OCI-LY7 (cell line): ENCODE data around the gene OTUB1. TPM values are rescaled to one million over a fixed set of nuclear protein-coding genes. Genes with fewer than 3 reads are reported as not detected.
"Not testable (repeated sequence)": the region's sequence is repeated elsewhere in the genome, so short reads cannot be mapped to it uniquely, and the experiment has no call there.

Source experiments
- BruUV-seq: library from RNA; stranded (reverse); fragments of 400-500 nt; replicated peaks from 2 replicates; lab custom pipeline; 2021; lab: Mats Ljungman, UMichigan
- CTCF ChIA-PET: fragments of 300-600 bp; sonication (Branson Sonifier 250); formaldehyde crosslinking; loops from one replicate; lab custom pipeline; 2022; ENCODE audit warnings: antibody characterized with exemption; ENCODE audit not compliant: unreplicated experiment; lab: Charles Lee
- POLR2A ChIA-PET: fragments of 300-600 bp; sonication (Branson Sonifier 250); formaldehyde crosslinking; loops from one replicate; lab custom pipeline; 2022; ENCODE audit warnings: antibody characterized with exemption; lab: Charles Lee
- DNase-seq: peaks from one replicate; pipeline ENCODE4 v3.0.0-alpha.2; 2015; ENCODE audit warnings: low spot score
- H2AFZ ChIP-seq: fragments of 200-600 bp; sonication (generic), shearing (Covaris generic); 2 replicates; pipeline ENCODE4 v1.6.1; 2014; ENCODE audit warnings: mild to moderate bottlenecking, antibody characterized with exemption, low read length, moderate library complexity
- H3K27ac ChIP-seq: fragments of 200-600 bp; sonication (generic); 2 replicates; pipeline ENCODE4 v1.5.1; 2014; ENCODE audit warnings: mixed run types, low read depth, mild to moderate bottlenecking, moderate library complexity, low read length, inconsistent platforms; ENCODE audit not compliant: poor library complexity, severe bottlenecking
- H3K36me3 ChIP-seq: fragments of 200-600 bp; sonication (generic); 2 replicates; pipeline ENCODE4 v1.6.1; 2014; ENCODE audit warnings: mild to moderate bottlenecking, antibody characterized with exemption, low read length, moderate library complexity, mixed read lengths; ENCODE audit not compliant: insufficient read depth
- H3K4me1 ChIP-seq: fragments of 200-600 bp; sonication (generic); 2 replicates; pipeline ENCODE4 v1.5.1; 2014; ENCODE audit warnings: mild to moderate bottlenecking, low read length; ENCODE audit not compliant: insufficient read depth, poor library complexity, severe bottlenecking
- H3K4me2 ChIP-seq: fragments of 200-600 bp; sonication (generic); 2 replicates; pipeline ENCODE4 v1.6.1; 2014; ENCODE audit warnings: mild to moderate bottlenecking, low read length
- H3K4me3 ChIP-seq: fragments of 200-600 bp; sonication (generic); 2 replicates; pipeline ENCODE4 v1.5.1; 2014; ENCODE audit warnings: mild to moderate bottlenecking, low read depth, low read length; ENCODE audit not compliant: poor library complexity, severe bottlenecking
- H3K79me2 ChIP-seq: fragments of 200-600 bp; sonication (generic); 2 replicates; pipeline ENCODE4 v1.6.1; 2016; ENCODE audit warnings: low read depth, mild to moderate bottlenecking, low read length, moderate library complexity, mixed read lengths; ENCODE audit not compliant: insufficient read depth
- H3K9me2 ChIP-seq: fragments of 200-600 bp; sonication (generic); 2 replicates; pipeline ENCODE4 v1.6.1; 2016; ENCODE audit warnings: mild to moderate bottlenecking, low read length, mixed read lengths; ENCODE audit not compliant: insufficient read depth
- H3K9me3 ChIP-seq: fragments of 200-600 bp; sonication (generic); 2 replicates; pipeline ENCODE4 v1.6.1; 2014; ENCODE audit warnings: mild to moderate bottlenecking, mixed run types, low read length, mixed read lengths
- H4K20me1 ChIP-seq: fragments of 200-600 bp; sonication (generic); 2 replicates; pipeline ENCODE4 v1.6.1; 2014; ENCODE audit warnings: mild to moderate bottlenecking, antibody characterized with exemption, low read length, moderate library complexity, mixed read lengths; ENCODE audit not compliant: insufficient read depth
- EZH2phosphoT487 ChIP-seq: fragments of 200-600 bp; sonication (generic); IDR thresholded peaks from 2 replicates; pipeline ENCODE4 v1.6.1; 2018; ENCODE audit warnings: low read depth, borderline replicate concordance, mild to moderate bottlenecking, mixed run types, antibody characterized with exemption, low read length, moderate library complexity, mixed read lengths
- intact Hi-C: fragments of 100-400 bp; cut with micrococcal nuclease; formaldehyde crosslinking; loops from one replicate; pipeline ENCODE4 v1.10.0; 2022; ENCODE audit not compliant: unreplicated experiment
- total RNA-seq, 2 experiments: library from RNA; depleted of rRNA in 1 of 2; stranded (reverse); fragments of >200 nt in 1 of 2; shearing (Covaris generic) in 1 of 2; gene quantifications; 2 replicates each; pipeline ENCODE4 v1.2.3, GENCODE V29; 2014 to 2022
- TF ChIP-seq, protein P1 (sequence below): fragments of 200-600 bp; sonication (generic); conservative IDR thresholded peaks from 2 replicates; pipeline ENCODE4 v1.5.1; 2014; ENCODE audit warnings: mild to moderate bottlenecking, antibody characterized with exemption, low read length, moderate library complexity, mixed read lengths

The OTUB1 gene
- total RNA-seq, 2 experiments from 2014 or later: 72.4 to 88.1 TPM

DNA sequence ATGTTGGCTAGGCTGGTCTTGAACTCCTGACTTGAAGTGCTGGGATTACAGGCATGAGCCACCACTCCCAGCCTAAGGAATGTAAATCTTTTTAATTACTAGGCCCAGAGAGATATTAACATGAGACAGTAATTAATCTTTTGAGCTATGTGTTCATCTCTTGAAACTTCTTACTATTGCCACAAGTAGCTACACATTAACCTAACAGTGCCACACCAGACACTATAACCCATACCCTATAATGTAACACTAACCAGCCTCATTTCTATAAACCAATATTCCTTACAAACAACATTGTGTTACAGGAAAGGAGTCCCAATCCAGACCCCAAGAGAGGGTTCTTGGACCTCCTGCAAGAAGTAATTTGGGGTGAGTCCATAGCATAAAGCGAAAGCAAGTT, 19.8 kb upstream of the OTUB1 start:
- intact Hi-C loops: no loop called here
- Histone ChIP-seq H3K4me1 (peaks cover 4% of the 10 kb centered on the region), H3K79me2 (no peaks in the 10 kb centered on the region), H3K36me3 (no peaks in the 10 kb centered on the region), H2AFZ (no peak overlapping the region), H3K4me3 (no peak overlapping the region), H3K9me2 (no peaks in the 10 kb centered on the region), H3K9me3 (no peaks in the 10 kb centered on the region), H4K20me1 (no peaks in the 10 kb centered on the region), H3K4me2 (no peak overlapping the region), H3K27ac (no peak overlapping the region)
- CTCF ChIA-PET: interaction anchor here (1.0 kb wide), 1 partner anchor 240 kb away, joined by 3 read pairs; no protein-coding TSS in a partner anchor
- BruUV-seq: no TSS peak
- DNase-seq: no peak
- no peak for TF ChIP-seq EZH2phosphoT487
- TF ChIP-seq, protein P1, sequence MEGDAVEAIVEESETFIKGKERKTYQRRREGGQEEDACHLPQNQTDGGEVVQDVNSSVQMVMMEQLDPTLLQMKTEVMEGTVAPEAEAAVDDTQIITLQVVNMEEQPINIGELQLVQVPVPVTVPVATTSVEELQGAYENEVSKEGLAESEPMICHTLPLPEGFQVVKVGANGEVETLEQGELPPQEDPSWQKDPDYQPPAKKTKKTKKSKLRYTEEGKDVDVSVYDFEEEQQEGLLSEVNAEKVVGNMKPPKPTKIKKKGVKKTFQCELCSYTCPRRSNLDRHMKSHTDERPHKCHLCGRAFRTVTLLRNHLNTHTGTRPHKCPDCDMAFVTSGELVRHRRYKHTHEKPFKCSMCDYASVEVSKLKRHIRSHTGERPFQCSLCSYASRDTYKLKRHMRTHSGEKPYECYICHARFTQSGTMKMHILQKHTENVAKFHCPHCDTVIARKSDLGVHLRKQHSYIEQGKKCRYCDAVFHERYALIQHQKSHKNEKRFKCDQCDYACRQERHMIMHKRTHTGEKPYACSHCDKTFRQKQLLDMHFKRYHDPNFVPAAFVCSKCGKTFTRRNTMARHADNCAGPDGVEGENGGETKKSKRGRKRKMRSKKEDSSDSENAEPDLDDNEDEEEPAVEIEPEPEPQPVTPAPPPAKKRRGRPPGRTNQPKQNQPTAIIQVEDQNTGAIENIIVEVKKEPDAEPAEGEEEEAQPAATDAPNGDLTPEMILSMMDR: no peak
- POLR2A ChIA-PET: no interaction called here

DNA sequence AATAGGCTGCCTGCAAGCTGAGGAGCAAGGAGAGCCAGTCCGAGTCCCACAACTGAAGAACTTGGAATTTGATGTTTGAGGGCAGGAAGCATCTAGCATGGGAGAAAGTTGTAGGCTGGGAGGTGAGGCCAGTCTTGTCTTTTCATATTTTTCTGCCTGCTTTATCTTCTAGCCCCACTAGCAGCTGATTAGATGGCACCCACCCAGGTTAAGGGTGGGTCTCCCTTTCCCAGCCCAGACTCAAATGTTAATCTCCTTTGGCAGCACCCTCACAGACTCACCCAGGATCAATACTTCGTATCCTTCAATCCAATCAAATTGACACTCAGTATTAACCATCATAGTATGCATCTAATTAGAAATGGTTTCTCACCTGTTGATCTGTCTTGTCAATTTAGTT, 16.8 kb upstream of the OTUB1 start:
- Histone ChIP-seq H3K9me2 (no peaks in the 10 kb centered on the region), H3K4me1 (no peaks in the 10 kb centered on the region), H3K4me2 (no peak overlapping the region), H3K27ac (no peak overlapping the region), H3K36me3 (no peaks in the 10 kb centered on the region), H2AFZ (no peak overlapping the region), H3K9me3 (peaks cover 4% of the 10 kb centered on the region; the same call in 1 of the 2 replicates), H4K20me1 (no peaks in the 10 kb centered on the region), H3K79me2 (peaks cover under 1% of the 10 kb centered on the region; the same call in 1 of the 2 replicates), H3K4me3 (no peak overlapping the region)
- intact Hi-C loops: no loop called here
- CTCF ChIA-PET: no interaction called here
- no TSS peak for BruUV-seq
- POLR2A ChIA-PET: no interaction called here
- no peak for DNase-seq
- TF ChIP-seq, protein P1: no peak
- no peak for TF ChIP-seq EZH2phosphoT487

DNA sequence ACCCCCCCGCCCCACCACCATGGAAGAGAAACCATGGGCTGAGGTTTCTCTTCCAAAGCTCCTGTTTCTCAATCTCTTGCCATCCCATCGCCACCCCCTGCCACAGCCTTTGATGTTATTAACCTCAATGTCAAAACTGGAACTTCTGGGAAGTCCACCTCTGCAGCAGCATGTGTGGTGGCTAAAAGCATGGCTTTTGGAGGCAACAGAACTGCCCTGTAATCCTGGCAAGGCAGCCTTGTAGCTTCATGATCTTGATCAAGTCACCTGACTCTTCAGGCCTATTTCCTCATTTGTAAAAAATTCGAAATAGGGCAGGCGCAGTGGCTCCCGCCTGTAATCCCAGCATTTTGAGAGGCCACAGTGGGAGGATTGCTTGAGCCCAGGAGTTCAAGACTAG, 15.3 kb upstream of the OTUB1 start:
- Histone ChIP-seq H3K9me2 (no peaks in the 10 kb centered on the region), H3K4me3 (no peak overlapping the region), H3K4me1 (peaks cover 4% of the 10 kb centered on the region), H3K4me2 (no peak overlapping the region), H3K36me3 (peaks cover 2% of the 10 kb centered on the region; the same call in 1 of the 2 replicates), H4K20me1 (peaks cover 3% of the 10 kb centered on the region; the same call in 1 of the 2 replicates), H2AFZ (no peak overlapping the region), H3K27ac (no peak overlapping the region), H3K79me2 (peaks cover 15% of the 10 kb centered on the region), H3K9me3 (peaks cover 4% of the 10 kb centered on the region; the same call in 1 of the 2 replicates)
- TF ChIP-seq EZH2phosphoT487: no peak
- TF ChIP-seq, protein P1: no peak
- no peak for DNase-seq
- intact Hi-C loops: loop anchor here (10.0 kb wide), 1 partner anchor 334 kb away; the partner anchor contains the start of genes CATSPERZ and ESRRA
- ChIA-PET POLR2A (interaction anchor here (0.6 kb wide), 1 partner anchor 301 kb away, joined by 3 read pairs; no protein-coding TSS in a partner anchor), CTCF (no interaction called here)
- BruUV-seq: no TSS peak

DNA sequence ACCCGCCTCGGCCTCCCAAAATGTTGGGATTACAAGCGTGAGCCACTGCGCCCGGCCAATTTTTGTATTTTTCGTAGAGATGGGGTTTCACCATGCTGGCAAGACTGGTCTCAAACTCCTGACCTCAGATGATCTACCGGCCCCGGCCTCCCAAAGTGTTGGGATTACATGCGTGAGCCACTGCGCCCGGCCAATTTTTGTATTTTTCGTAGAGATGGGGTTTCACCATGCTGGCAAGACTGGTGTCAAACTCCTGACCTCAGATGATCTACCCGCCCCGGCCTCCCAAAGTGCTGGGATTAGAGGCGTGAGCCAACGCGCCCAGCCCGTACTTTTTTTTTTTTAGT, 12.4 kb upstream of the OTUB1 start:
- Histone ChIP-seq H3K4me3 (peak overlapping the region; percentile 36), H3K79me2 (peaks cover 33% of the 10 kb centered on the region), H2AFZ (peak overlapping the region; percentile 59; the same call in 1 of the 2 replicates), H3K36me3 (peaks cover 19% of the 10 kb centered on the region), H3K4me1 (peaks cover 15% of the 10 kb centered on the region), H3K27ac (peak overlapping the region; percentile 29)
- H3K9me3 ChIP-seq, DNase-seq, H3K9me2 ChIP-seq, POLR2A ChIA-PET, H4K20me1 ChIP-seq, BruUV-seq, CTCF ChIA-PET, H3K4me2 ChIP-seq: not testable (repeated sequence)
- intact Hi-C loops: loop anchor here (1.0 to 10.0 kb wide), 2 partner anchors 136 to 331 kb away; partner anchors contain the start of genes CATSPERZ and ESRRA
